SK-N-MC (cell line): Measurements from ENCODE around the gene HMCN1.

Source experiments
- EZH2 ChIP-seq: fragments of 200-600 bp; sonication (generic); IDR thresholded peaks from one replicate; pipeline ENCODE4 v1.6.1; 2017; ENCODE audit warnings: antibody characterized with exemption
- FOXP2 ChIP-seq: optimal IDR thresholded peaks from 2 replicates; pipeline ENCODE3; 2011; ENCODE audit warnings: mild to moderate bottlenecking, moderate library complexity; ENCODE audit not compliant: insufficient read depth; ENCODE audit errors: extremely low read length, control extremely low read depth
- POLR2AphosphoS5 ChIP-seq: IDR thresholded peaks from 2 replicates; pipeline ENCODE4 v1.6.1; 2012; ENCODE audit warnings: mild to moderate bottlenecking, low read depth, low read length, borderline replicate concordance

DNA sequence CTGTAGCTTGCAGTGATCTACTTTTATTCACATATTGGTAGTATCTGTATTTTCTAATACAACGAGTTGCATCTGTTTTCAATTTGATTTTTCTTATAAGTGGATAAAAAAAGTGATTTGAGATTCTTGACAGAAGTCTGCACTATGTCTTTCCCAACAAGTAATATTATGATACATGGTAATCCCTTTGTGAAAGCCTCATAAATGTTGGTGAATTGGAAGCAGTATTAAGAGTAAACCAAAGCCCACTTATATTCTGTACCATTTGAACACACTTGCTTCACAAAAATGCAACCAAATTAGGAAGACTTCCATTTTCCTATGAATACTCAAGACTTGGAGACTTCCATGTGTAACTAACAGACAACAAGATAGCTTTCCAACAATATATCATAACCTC, 172.0 kb downstream of the HMCN1 start:
- TF ChIP-seq POLR2AphosphoS5 (no peak), EZH2 (no peak), FOXP2 (no peak)
